ENCODE results near the gene IQCM.
"Not testable (repeated sequence)": the region's sequence is repeated elsewhere in the genome, so short reads cannot be mapped to it uniquely, and the experiment has no call there.

The IQCM gene

DNA sequence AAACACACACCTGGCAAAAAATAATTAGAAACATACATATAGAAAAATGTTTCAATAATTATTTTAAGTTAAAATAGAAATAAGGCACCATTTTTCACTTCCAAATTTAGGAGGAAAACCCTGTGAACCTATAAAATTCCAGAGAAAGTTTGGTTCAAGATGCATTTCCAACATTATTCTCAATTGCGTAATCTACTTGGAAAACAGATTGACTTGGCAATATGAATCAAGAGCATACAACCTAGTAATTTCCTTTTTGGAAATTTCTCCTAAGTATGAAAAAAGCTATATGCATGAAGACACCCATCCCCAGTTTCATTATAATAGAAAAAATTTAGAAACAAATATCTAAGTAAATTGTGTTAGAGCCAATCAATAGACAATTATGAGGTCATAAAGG is 242.9 kb downstream of the IQCM start:
- no peak for DNase-seq (ENCODE audit: low read depth)

GRCh38 chr4:149555799-149556198 is 259.8 kb downstream of the IQCM start:
- DNase-seq (ENCODE audit: low read depth) = no peak

DNA sequence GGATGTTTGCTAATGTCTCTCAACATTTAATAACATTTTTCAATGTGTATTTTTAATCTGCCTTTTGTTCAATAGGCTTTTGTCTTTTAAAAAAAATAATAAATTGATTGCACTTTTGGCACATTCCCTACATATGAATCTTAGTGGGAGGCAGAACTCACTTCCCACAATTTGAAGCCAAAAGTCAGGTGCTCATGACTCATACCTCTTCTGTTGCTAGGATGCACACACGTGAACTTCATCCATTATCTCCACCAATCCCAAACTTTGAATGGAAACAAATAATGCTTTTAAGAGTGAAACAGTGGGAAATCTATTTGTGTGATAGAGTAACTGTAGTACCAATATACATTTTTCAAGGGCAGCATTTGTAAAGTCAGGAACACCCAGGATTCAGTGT is 260.5 kb downstream of the IQCM start:
- DNase-seq (ENCODE audit: low read depth) = no peak

DNA sequence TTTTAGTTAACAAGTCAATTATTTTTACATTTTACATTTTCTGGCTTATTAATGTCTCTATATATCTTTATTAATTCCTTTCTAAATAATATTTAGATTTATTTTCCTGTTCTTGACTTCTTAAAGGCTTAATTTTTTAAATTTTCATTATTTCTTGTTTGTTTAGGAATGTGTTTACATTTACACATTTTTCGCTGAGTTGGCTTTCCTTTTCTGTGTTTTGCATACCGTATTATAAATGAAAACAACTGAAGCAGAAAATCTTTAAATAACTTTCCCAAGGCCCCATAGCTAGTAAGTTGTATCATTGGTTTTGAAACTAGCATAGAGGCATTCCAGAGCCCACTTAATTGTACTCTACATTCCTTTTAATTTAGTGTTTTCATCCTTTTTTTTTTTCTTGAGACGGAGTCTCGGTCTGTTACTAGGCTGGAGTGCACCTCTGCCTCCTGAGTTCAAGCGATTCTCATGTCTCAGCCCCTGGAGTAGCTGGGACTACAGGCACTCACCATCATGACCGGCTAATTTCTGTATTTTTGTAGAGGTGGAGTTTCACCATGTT is 261.6 kb downstream of the IQCM start:
- DNase-seq (ENCODE audit: low read depth) = no peak

DNA sequence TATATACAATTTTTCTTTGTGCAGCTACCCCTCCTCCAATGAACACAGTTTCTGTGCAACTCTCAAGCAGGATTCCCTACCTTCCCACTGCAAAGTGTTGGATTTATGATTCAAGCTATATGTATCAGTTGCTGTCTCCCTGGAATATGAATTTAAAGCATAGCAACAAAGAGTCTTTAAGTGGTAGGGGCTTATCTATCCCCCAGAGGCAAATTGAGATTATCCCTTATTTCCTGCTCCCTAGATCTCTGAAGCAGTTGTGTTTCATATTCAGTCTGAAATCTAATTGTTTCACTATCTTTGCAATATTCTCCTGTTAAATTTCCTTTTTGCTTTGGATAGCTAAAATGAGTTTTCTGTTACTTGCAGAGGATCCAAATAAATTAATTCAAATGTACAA is 263.0 kb downstream of the IQCM start:
- no peak for DNase-seq (ENCODE audit: low read depth)

DNA sequence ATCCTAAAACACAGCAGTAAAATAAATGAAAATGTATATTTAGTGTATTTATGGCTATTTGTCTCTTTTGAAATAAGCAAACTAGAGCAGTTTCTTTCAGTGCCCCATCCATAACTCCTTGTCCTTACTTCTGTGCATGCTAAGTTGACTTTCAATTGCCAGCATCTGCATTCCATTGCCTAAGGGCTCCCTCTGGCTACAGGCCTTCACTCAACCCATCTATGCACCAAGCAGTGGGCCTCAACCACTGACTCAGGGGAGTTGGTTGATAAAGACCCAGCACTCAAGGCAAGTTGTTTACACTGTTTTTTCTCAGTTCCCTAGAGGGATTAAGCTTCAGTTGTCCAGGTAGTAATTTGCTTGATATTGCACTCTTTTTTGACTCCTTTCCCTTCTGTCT is 265.7 kb downstream of the IQCM start:
- no peak for DNase-seq (ENCODE audit: low read depth)

GRCh38 chr4:149534779-149535178 is 280.9 kb downstream of the IQCM start:
- DNase-seq (ENCODE audit: low read depth) = no peak

GRCh38 chr4:149531861-149532260 is 283.8 kb downstream of the IQCM start:
- DNase-seq (ENCODE audit: low read depth) = peak; percentile 32

- no peak for DNase-seq (ENCODE audit: low read depth)
Observed at GRCh38 chr4:149523039-149523438, 292.6 kb downstream of the IQCM start.

DNA sequence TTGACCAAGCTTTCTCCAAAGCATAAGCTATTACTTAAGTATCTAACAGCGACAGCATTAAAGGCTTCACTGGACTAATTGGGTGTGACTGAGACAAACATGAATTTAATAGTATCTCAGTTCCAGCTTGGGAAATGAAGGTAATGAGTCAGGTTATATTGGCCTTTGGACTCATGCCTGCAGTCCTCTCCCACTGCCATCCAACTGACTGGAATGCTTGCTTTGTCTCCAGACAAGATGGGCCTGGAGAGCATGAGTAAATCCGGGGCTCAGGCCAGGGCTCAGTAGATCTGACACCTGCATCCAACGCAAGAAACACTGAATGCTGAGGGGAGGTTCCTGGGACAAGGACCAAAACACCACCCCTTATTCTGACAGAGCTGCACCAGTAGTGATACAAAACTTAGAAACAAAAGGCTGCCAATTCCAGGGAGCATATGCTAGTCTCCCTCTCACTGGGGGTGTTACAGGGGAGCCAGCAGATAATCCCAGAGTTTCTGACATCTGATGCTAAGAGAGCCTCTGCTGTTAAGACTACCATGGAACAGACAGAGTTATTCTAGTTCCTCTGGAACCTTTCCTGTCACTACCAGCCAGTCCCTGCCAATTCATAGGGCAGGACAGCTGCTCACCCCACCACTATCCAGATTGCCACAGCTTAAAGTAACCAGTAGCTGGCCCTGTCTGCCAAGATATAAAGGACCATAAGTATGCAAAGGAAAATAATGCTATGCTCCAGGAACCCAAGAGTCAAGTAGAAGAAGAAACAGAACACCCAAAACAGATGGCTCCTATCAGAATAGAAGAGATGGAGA is 293.8 kb downstream of the IQCM start:
- DNase-seq (ENCODE audit: low read depth) = no peak

DNA sequence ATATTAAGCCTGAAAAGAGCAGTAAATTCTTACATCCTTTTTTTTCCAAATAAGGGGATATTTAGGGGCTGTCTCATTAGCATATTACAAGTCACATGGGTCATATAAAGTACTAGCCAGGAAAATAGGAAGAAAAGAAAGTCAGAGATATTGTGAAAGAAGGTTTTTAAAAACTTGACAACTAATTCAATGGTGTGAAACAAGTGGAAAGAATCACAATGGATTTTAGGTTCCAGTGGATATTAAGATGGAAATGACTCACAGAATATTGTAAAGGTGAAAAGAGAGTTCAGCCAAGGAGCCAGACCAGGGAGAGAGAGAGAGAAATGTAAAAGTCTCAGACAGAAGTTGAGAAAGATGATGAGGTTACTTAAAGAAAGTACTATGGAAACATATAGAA is 297.2 kb downstream of the IQCM start:
- no peak for DNase-seq (ENCODE audit: low read depth)

GRCh38 chr4:149513081-149513480 is 302.6 kb downstream of the IQCM start:
- DNase-seq (ENCODE audit: low read depth) = no peak

GRCh38 chr4:149512501-149512900 is 303.1 kb downstream of the IQCM start:
- peak; percentile 8 for DNase-seq (ENCODE audit: low read depth)

DNA sequence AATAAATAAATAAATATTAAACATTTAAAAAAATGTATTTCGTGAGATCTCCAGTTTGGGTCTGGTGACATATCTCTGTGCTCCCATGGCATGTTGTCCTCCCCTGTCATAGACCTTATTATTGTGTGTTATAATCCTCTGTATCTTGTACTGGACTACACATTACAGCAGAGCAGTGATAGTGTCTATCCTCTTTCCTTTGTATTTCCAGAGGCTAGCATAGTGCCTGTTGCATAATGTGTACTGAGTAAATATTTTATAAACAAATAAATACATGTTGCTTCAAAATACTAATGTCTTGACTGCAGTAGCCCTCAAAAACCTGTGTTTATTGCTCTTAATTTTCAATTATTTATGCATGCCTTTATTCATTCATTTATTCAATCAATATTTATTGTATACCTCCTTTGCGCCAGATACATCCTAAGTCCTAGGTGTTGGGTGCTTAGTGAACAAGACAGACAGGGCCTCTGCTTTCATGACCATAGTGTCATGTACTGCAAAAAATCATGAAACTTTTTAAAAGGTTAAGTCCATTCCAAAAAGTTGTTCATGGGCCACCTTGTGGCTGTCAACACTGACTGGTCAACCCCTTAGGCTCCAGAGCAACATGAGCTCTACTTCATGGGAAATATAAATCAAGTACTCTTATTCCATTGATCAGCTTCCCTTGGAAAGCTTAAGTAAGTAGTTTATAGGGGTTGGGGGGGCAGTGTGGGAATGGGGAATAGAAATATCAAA is 303.9 kb downstream of the IQCM start:
- no peak for DNase-seq (ENCODE audit: low read depth)

- DNase-seq (ENCODE audit: low read depth) = not testable (repeated sequence)
Observed at GRCh38 chr4:149507309-149507708, 308.3 kb downstream of the IQCM start.

GRCh38 chr4:149500806-149501205 is 314.8 kb downstream of the IQCM start:
- no peak for DNase-seq (ENCODE audit: low read depth)

DNA sequence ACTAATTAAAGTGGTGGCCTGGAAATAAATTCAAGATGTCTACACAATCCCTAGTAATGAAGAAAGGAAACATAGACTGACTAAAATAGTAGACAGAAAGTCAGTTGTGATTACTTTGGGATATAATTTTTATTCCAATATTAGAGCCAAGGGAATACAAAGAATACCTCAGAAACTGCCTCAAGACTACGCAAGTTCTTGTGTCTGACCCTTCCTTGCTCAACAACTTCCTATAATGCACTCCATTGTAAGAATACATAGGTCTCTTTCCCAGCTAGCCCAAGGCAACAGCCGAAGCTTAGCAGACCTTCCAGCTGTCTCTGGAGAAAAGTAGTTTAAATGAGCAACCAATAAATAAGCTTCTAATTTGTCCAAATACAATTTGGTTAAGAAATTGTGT is 315.9 kb downstream of the IQCM start:
- DNase-seq (ENCODE audit: low read depth) = no peak

GRCh38 chr4:149498246-149498645 is 317.4 kb downstream of the IQCM start:
- no peak for DNase-seq (ENCODE audit: low read depth)

- no peak for DNase-seq (ENCODE audit: low read depth)
Observed at GRCh38 chr4:149493492-149493891, 322.2 kb downstream of the IQCM start.

GRCh38 chr4:149489321-149489720 is 326.3 kb downstream of the IQCM start:
- DNase-seq (ENCODE audit: low read depth) = no peak

DNA sequence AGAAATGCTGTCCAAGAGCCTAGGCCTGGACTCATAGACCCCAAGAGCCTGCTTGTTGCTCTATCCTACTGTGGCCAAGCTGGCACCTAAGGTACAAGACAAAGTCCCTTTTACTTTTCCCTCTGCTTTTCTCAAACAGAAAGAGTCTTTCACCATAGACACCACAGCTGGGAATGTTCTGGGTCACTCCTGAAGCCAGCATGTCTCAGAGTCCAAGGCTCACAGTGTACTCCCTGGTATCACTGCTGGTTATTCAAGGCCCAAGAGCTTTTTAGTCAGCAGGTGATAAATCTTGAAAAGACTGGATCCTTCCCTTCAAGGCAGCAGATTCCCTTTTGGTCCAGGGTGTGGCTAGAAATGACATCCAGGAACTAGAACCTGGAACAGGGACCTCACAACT is 328.8 kb downstream of the IQCM start:
- no peak for DNase-seq (ENCODE audit: low read depth)

DNA sequence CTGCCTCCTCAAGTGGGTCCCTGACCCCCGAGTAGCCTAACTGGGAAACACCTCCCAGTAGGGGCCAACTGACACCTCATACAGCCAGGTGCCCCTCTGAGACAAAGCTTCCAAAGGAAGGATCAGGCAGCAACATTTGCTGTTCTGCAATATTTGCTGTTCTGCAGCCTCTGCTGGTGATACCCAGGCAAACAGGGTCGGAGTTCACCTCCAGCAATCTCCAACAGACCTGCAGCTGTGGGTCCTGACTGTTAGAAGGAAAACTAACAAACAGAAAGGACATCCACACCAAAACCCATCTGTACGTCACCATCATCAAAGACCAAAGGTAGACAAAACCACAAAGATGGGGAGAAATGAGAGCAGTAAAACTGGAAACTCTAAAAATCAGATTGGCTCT is 347.0 kb downstream of the IQCM start:
- DNase-seq (ENCODE audit: low read depth) = not testable (repeated sequence)

DNA sequence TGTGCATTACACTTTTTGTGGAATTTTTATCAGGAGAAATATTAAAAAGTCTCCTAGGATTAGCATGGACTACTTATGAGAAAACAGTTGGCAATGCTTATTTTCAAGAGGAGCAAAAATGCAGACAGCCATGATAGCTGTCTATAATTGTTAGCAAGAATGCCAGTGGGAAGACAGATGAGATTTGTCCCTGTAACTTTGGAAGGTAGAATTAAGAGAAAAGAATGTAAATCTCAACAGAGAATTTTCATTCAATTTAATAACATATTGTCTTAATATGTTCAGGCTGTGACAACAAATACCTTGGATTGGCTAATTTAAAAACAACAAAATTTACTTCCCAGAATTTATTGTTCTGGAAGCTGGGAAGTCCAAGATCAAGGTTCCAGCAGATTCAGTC is 349.2 kb downstream of the IQCM start:
- no peak for DNase-seq (ENCODE audit: low read depth)

All from fibroblast of the conjunctiva (primary cell).